ENCODE measurements around the gene NELL1. TPM values are rescaled to one million over a fixed set of nuclear protein-coding genes. Genes with fewer than 3 reads are reported as not detected.

Gene NELL1
- total RNA-seq, 2 experiments from 2014 or later: not detected

- DNase-seq (no peak), ATAC-seq (ENCODE audit: poor library complexity) (no peak)
- CTCF ChIA-PET: no interaction called here
- Mint-ChIP-seq H3K4me1 (ENCODE audit: low read depth) (no peaks in the 10 kb centered on the region), H3K4me3 (no peak overlapping the region), H3K27me3 (no peaks in the 10 kb centered on the region), H3K9me3 (peaks cover 19% of the 10 kb centered on the region), H3K36me3 (ENCODE audit: low read depth) (no peaks in the 10 kb centered on the region), H3K27ac (no peak overlapping the region)
- H3K9me3 ChIP-seq (ENCODE audit: control insufficient read depth in 1 of 2, insufficient read depth in 1 of 2, low read length in 2 of 2): peaks cover 0 to 9% of the 10 kb centered on the region in 2 experiments
- no peak overlapping the region for H3K27ac ChIP-seq (ENCODE audit: low read depth in 1 of 2, low read length in 2 of 2)
- POLR2A ChIA-PET: no interaction called here
- no peaks in the 10 kb centered on the region for H3K4me1 ChIP-seq (ENCODE audit: insufficient read depth, low read length)
- TF ChIP-seq CTCF (IDR thresholded peaks at IDR 0.05): no peak
- H3K27me3 ChIP-seq (ENCODE audit: control insufficient read depth in 1 of 2, insufficient read depth in 2 of 2, low read length in 2 of 2): no peaks in the 10 kb centered on the region
- intact Hi-C loops (cut with DNase I, micrococcal nuclease): no loop called here
- no peak overlapping the region for H3K4me3 ChIP-seq (ENCODE audit: low read length)
- no peaks in the 10 kb centered on the region for H3K36me3 ChIP-seq (ENCODE audit: insufficient read depth, low read length)
Measured at GRCh38 chr11:21285104-21285503, 615.7 kb downstream of the NELL1 start.

- CTCF ChIA-PET: no interaction called here
- H3K36me3 ChIP-seq (ENCODE audit: insufficient read depth, low read length): no peaks in the 10 kb centered on the region
- no peak overlapping the region for H3K4me3 ChIP-seq (ENCODE audit: low read length)
- intact Hi-C loops (cut with DNase I, micrococcal nuclease): no loop called here
- H3K36me3 Mint-ChIP-seq (ENCODE audit: low read depth): no peaks in the 10 kb centered on the region
- H3K9me3 Mint-ChIP-seq: peaks cover 10% of the 10 kb centered on the region
- no peak overlapping the region for H3K4me3 Mint-ChIP-seq
- no peak for DNase-seq
- TF ChIP-seq CTCF (IDR thresholded peaks at IDR 0.05): no peak
- no peak for ATAC-seq (ENCODE audit: poor library complexity)
- no peak overlapping the region for H3K27ac ChIP-seq (ENCODE audit: low read depth in 1 of 2, low read length in 2 of 2)
- no peaks in the 10 kb centered on the region for H3K4me1 Mint-ChIP-seq (ENCODE audit: low read depth)
- no peaks in the 10 kb centered on the region for H3K27me3 Mint-ChIP-seq
- no peaks in the 10 kb centered on the region for H3K4me1 ChIP-seq (ENCODE audit: insufficient read depth, low read length)
- no peak overlapping the region for H3K27ac Mint-ChIP-seq
- H3K27me3 ChIP-seq (ENCODE audit: control insufficient read depth in 1 of 2, insufficient read depth in 2 of 2, low read length in 2 of 2): no peaks in the 10 kb centered on the region
- POLR2A ChIA-PET: no interaction called here
- peaks cover 0 to 9% of the 10 kb centered on the region in 2 experiments for H3K9me3 ChIP-seq (ENCODE audit: control insufficient read depth in 1 of 2, insufficient read depth in 1 of 2, low read length in 2 of 2)
Measured at GRCh38 chr11:21289686-21290085, 620.3 kb downstream of the NELL1 start.

- Mint-ChIP-seq H3K27ac (no peak overlapping the region), H3K27me3 (no peaks in the 10 kb centered on the region), H3K36me3 (ENCODE audit: low read depth) (no peaks in the 10 kb centered on the region), H3K4me3 (no peak overlapping the region), H3K9me3 (peaks cover 9% of the 10 kb centered on the region), H3K4me1 (ENCODE audit: low read depth) (no peaks in the 10 kb centered on the region)
- Histone ChIP-seq H3K27ac (ENCODE audit: low read depth in 1 of 2, low read length in 2 of 2) (no peak overlapping the region), H3K27me3 (ENCODE audit: control insufficient read depth in 1 of 2, insufficient read depth in 2 of 2, low read length in 2 of 2) (no peaks in the 10 kb centered on the region), H3K4me1 (ENCODE audit: insufficient read depth, low read length) (no peaks in the 10 kb centered on the region), H3K9me3 (ENCODE audit: control insufficient read depth in 1 of 2, insufficient read depth in 1 of 2, low read length in 2 of 2) (peaks cover 0 to 7% of the 10 kb centered on the region in 2 experiments), H3K36me3 (ENCODE audit: insufficient read depth, low read length) (no peaks in the 10 kb centered on the region), H3K4me3 (ENCODE audit: low read length) (no peak overlapping the region)
- ATAC-seq (ENCODE audit: poor library complexity) (no peak), DNase-seq (no peak)
- TF ChIP-seq CTCF (IDR thresholded peaks at IDR 0.05): no peak
- intact Hi-C loops (cut with DNase I, micrococcal nuclease): no loop called here
- ChIA-PET CTCF (no interaction called here), POLR2A (no interaction called here)
Measured at GRCh38 chr11:21295508-21295907, 626.1 kb downstream of the NELL1 start.
